Karpas-422 (cell line): ENCODE results near the gene MPEG1. TPM values are rescaled to one million over a fixed set of nuclear protein-coding genes. Genes with fewer than 3 reads are reported as not detected.
A peak's percentile ranks its signal among the peaks of the same experiment; 100 is the strongest.

Experiments used
- DNase-seq: peaks from one replicate; pipeline ENCODE4 v3.0.0-alpha.2; 2015
- H2AFZ ChIP-seq: fragments of 200-600 bp; sonication (generic); 2 replicates; pipeline ENCODE4 v1.6.1; 2014; ENCODE audit warnings: antibody characterized with exemption, low read length, mixed read lengths
- H3K27ac ChIP-seq: fragments of 200-600 bp; sonication (generic); 2 replicates; pipeline ENCODE4 v1.5.1; 2014; ENCODE audit warnings: mild to moderate bottlenecking, low read length, moderate library complexity
- H3K27me3 ChIP-seq: fragments of 200-600 bp; sonication (generic); 2 replicates; pipeline ENCODE4 v1.6.1; 2014; ENCODE audit warnings: low read length, mixed read lengths
- H3K36me3 ChIP-seq: fragments of 200-600 bp; sonication (generic); 2 replicates; pipeline ENCODE4 v1.6.1; 2014; ENCODE audit warnings: low read length, mixed read lengths; ENCODE audit not compliant: insufficient read depth
- H3K4me1 ChIP-seq: fragments of 200-600 bp; sonication (generic); 2 replicates; pipeline ENCODE4 v1.6.1; 2014; ENCODE audit warnings: mild to moderate bottlenecking, low read length, mixed read lengths
- H3K4me2 ChIP-seq: fragments of 200-600 bp; sonication (generic); 2 replicates; pipeline ENCODE4 v1.6.1; 2014; ENCODE audit warnings: low read length, low read depth, mild to moderate bottlenecking; ENCODE audit not compliant: poor library complexity, severe bottlenecking
- H3K4me3 ChIP-seq: fragments of 200-600 bp; sonication (generic); 2 replicates; pipeline ENCODE4 v1.5.1; 2014; ENCODE audit warnings: mild to moderate bottlenecking, antibody characterized with exemption, low read length, mixed read lengths
- H3K79me2 ChIP-seq: fragments of 200-600 bp; sonication (generic); 2 replicates; pipeline ENCODE4 v1.6.1; 2014; ENCODE audit warnings: mild to moderate bottlenecking, low read length, mixed read lengths
- H3K9ac ChIP-seq: fragments of 200-600 bp; sonication (generic); 2 replicates; pipeline ENCODE4 v1.6.0; 2014; ENCODE audit warnings: low read length
- H3K9me2 ChIP-seq: fragments of 200-600 bp; sonication (generic), shearing (Covaris generic); replicated peaks from 2 replicates; pipeline ENCODE4 v1.6.0; 2014; ENCODE audit warnings: mild to moderate bottlenecking, low read length, moderate library complexity; ENCODE audit not compliant: insufficient read depth
- H3K9me3 ChIP-seq: fragments of 300-700, 200-600 bp; sonication (generic); 2 replicates; pipeline ENCODE4 v1.6.1; 2014; ENCODE audit warnings: low read length, mixed read lengths
- H4K20me1 ChIP-seq: fragments of 200-600 bp; sonication (generic); 2 replicates; pipeline ENCODE4 v1.6.1; 2014; ENCODE audit warnings: mild to moderate bottlenecking, antibody characterized with exemption, low read length, low read depth; ENCODE audit not compliant: insufficient read depth
- total RNA-seq: library from RNA; depleted of rRNA; stranded (reverse); fragments of >200 nt; shearing (Covaris generic); gene quantifications from 2 replicates; pipeline ENCODE4 v1.2.3, GENCODE V29; 2014; ENCODE audit warnings: low replicate concordance

The MPEG1 gene
- total RNA-seq, 1 experiment from 2014 or later = 80.0 TPM

DNA sequence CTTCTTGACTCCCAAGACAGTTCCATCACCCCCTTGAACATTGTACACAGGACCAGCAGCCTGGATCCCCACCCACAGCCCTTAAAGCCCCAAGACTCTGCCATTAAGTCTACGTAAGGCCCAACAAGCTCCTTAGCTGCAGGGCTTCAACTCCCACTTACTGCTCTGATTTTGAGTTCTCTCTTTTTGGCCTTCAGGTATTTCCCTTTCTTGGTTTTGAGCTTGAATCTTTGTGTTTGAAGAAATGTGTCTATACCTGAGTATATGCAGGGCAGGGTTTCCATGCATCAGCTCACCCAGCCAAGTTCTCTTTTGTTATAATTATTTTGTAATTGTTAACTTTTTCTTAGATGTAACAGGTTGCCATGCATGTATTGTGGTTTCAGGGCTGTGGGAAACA lies 10.4 kb upstream of the MPEG1 start:
- Histone ChIP-seq H3K4me1 (peaks cover 35% of the 10 kb centered on the region), H3K27ac (no peak overlapping the region), H3K9me2 (no peaks in the 10 kb centered on the region)

GRCh38 chr11:59222464-59223060 lies 9.8 kb upstream of the MPEG1 start:
- Histone ChIP-seq H3K9ac (no peak overlapping the region), H3K4me2 (no peak overlapping the region), H3K9me2 (no peaks in the 10 kb centered on the region), H3K36me3 (no peaks in the 10 kb centered on the region), H3K4me1 (peaks cover 40% of the 10 kb centered on the region), H4K20me1 (no peaks in the 10 kb centered on the region), H2AFZ (no peak overlapping the region), H3K4me3 (no peak overlapping the region), H3K27ac (no peak overlapping the region), H3K79me2 (no peaks in the 10 kb centered on the region), H3K27me3 (no peaks in the 10 kb centered on the region), H3K9me3 (no peaks in the 10 kb centered on the region)
- DNase-seq = no peak

More for the DNA sequence above, 10.4 kb upstream of the MPEG1 start:
- Histone ChIP-seq H3K27me3 (no peaks in the 10 kb centered on the region), H3K79me2 (no peaks in the 10 kb centered on the region), H3K36me3 (no peaks in the 10 kb centered on the region), H3K9ac (no peak overlapping the region), H4K20me1 (no peaks in the 10 kb centered on the region), H3K4me2 (no peak overlapping the region), H3K9me3 (no peaks in the 10 kb centered on the region), H3K4me3 (no peak overlapping the region), H2AFZ (no peak overlapping the region)
- DNase-seq = no peak

- H3K9ac ChIP-seq = no peak overlapping the region
- no peaks in the 10 kb centered on the region for H3K9me3 ChIP-seq
- H3K27ac ChIP-seq = no peak overlapping the region
- peaks cover 51% of the 10 kb centered on the region for H3K4me1 ChIP-seq
- H2AFZ ChIP-seq = no peak overlapping the region
- H3K4me3 ChIP-seq = no peak overlapping the region
- no peak for DNase-seq
- no peaks in the 10 kb centered on the region for H3K27me3 ChIP-seq
- H4K20me1 ChIP-seq = no peaks in the 10 kb centered on the region
- no peaks in the 10 kb centered on the region for H3K79me2 ChIP-seq
- no peaks in the 10 kb centered on the region for H3K36me3 ChIP-seq
- H3K9me2 ChIP-seq = no peaks in the 10 kb centered on the region
- H3K4me2 ChIP-seq = no peak overlapping the region
These were observed 8.7 kb upstream of the MPEG1 start for GRCh38 chr11:59221441-59221840.

GRCh38 chr11:59219836-59220235 lies 7.1 kb upstream of the MPEG1 start:
- no peak overlapping the region for H3K27ac ChIP-seq
- no peaks in the 10 kb centered on the region for H3K9me3 ChIP-seq
- H3K4me1 ChIP-seq = peaks cover 62% of the 10 kb centered on the region
- no peak overlapping the region for H3K4me3 ChIP-seq
- H3K9ac ChIP-seq = no peak overlapping the region
- H2AFZ ChIP-seq = no peak overlapping the region
- H3K9me2 ChIP-seq = no peaks in the 10 kb centered on the region
- no peak for DNase-seq
- H3K79me2 ChIP-seq = no peaks in the 10 kb centered on the region
- H3K4me2 ChIP-seq = no peak overlapping the region
- H3K27me3 ChIP-seq = no peaks in the 10 kb centered on the region
- no peaks in the 10 kb centered on the region for H4K20me1 ChIP-seq
- no peaks in the 10 kb centered on the region for H3K36me3 ChIP-seq

DNA sequence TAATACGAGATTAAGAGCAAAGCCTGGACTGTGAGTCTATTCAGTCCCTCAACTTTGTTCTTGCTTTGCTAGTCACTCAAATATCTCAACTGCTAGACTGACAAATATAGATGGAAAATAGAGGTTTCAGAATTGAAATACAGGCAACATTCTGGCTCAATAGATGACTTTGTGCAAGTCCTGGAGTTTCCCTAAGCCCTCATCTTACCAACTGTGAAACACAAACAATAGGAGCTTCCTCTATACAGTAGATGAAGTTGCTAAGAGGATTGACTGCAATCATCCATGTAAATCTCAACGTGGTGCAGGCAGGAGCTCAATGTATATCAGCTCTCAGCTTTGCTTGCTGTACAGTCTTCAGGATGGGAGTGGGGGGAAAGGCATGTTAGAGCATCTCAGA lies 6.2 kb upstream of the MPEG1 start:
- Histone ChIP-seq H3K36me3 (no peaks in the 10 kb centered on the region), H3K4me2 (no peak overlapping the region), H3K4me1 (peaks cover 62% of the 10 kb centered on the region), H3K9me3 (no peaks in the 10 kb centered on the region), H2AFZ (no peak overlapping the region), H3K4me3 (no peak overlapping the region), H3K9ac (no peak overlapping the region), H4K20me1 (no peaks in the 10 kb centered on the region), H3K79me2 (no peaks in the 10 kb centered on the region), H3K27me3 (no peaks in the 10 kb centered on the region), H3K27ac (no peak overlapping the region), H3K9me2 (no peaks in the 10 kb centered on the region)
- no peak for DNase-seq

- no peaks in the 10 kb centered on the region for H3K36me3 ChIP-seq
- no peak overlapping the region for H2AFZ ChIP-seq
- no peak overlapping the region for H3K4me3 ChIP-seq
- H4K20me1 ChIP-seq = no peaks in the 10 kb centered on the region
- DNase-seq = no peak
- peaks cover 68% of the 10 kb centered on the region for H3K4me1 ChIP-seq
- no peak overlapping the region for H3K4me2 ChIP-seq
- no peaks in the 10 kb centered on the region for H3K9me2 ChIP-seq
- no peaks in the 10 kb centered on the region for H3K27me3 ChIP-seq
- no peaks in the 10 kb centered on the region for H3K9me3 ChIP-seq
- H3K9ac ChIP-seq = no peak overlapping the region
- H3K79me2 ChIP-seq = no peaks in the 10 kb centered on the region
- H3K27ac ChIP-seq = no peak overlapping the region
These were observed 5.6 kb upstream of the MPEG1 start for GRCh38 chr11:59218319-59218718.

GRCh38 chr11:59216641-59217564 lies 4.2 kb upstream of the MPEG1 start:
- no peak overlapping the region for H2AFZ ChIP-seq
- no peaks in the 10 kb centered on the region for H3K27me3 ChIP-seq
- peak overlapping the region; percentile 79 for H3K4me2 ChIP-seq
- H3K27ac ChIP-seq = peak overlapping the region; percentile 96
- peak overlapping the region; percentile 47 for H3K4me3 ChIP-seq
- DNase-seq = peak; percentile 96
- no peaks in the 10 kb centered on the region for H3K9me3 ChIP-seq
- peaks cover 72% of the 10 kb centered on the region for H3K4me1 ChIP-seq
- H3K9me2 ChIP-seq = no peaks in the 10 kb centered on the region
- H3K36me3 ChIP-seq = no peaks in the 10 kb centered on the region
- H3K79me2 ChIP-seq = no peaks in the 10 kb centered on the region
- H3K9ac ChIP-seq = peak overlapping the region; percentile 58
- H4K20me1 ChIP-seq = no peaks in the 10 kb centered on the region

DNA sequence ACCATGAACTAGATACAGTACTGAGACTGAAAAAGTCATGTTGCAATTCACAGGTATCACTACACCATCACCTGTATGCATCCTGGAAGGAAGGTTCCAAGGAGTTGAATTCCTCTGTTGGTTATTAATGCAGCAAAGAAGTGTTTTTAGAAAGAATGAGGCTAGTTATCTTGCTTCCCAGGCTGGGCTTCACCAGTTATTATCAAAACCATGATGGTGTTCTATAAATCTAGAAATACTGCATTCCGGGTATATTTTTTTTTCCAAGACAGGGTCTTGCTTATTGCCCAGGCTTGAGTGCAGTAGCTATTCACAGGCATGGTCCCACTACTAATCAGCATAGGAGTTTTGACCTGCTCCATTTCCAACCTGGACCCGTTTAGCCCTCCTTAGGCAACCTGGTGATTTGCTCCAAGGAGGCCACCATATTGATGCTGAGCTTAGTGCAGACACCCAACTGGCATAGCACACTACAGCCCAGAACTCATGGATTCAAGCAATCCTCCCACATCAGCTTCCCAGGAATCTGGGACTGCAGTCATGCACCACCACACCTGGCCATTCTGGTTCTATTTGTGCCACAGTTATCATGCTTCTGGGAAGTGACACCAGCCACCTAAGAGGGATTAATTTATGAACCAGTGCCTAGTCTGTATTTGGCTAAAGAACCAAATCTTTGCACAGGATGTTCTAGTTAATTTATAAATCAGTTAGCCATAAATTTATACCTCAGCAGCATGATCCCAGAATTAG lies 1.6 kb upstream of the MPEG1 start:
- no peak for DNase-seq
- no peaks in the 10 kb centered on the region for H3K9me2 ChIP-seq
- H3K4me1 ChIP-seq = peaks cover 97% of the 10 kb centered on the region
- H3K9ac ChIP-seq = no peak overlapping the region; the same call in 1 of the 2 replicates
- H3K4me2 ChIP-seq = no peak overlapping the region
- H3K4me3 ChIP-seq = no peak overlapping the region
- H3K27ac ChIP-seq = peak overlapping the region; percentile 96; the same call in 1 of the 2 replicates
- no peaks in the 10 kb centered on the region for H4K20me1 ChIP-seq
- H2AFZ ChIP-seq = no peak overlapping the region
- no peaks in the 10 kb centered on the region for H3K79me2 ChIP-seq
- H3K9me3 ChIP-seq = no peaks in the 10 kb centered on the region
- no peaks in the 10 kb centered on the region for H3K27me3 ChIP-seq
- H3K36me3 ChIP-seq = no peaks in the 10 kb centered on the region
